Omental fat pad (tissue), 4 donors: ENCODE measurements around the gene HGFAC. TPM values are rescaled to one million over a fixed set of nuclear protein-coding genes. Genes with fewer than 3 reads are reported as not detected.

Experiments used
- ATAC-seq: fragments of 150-250 bp; one replicate; pipeline ENCODE4 v1.9.1; 2016; ENCODE audit warnings: mild to moderate bottlenecking, moderate library complexity; ENCODE audit not compliant: low FRiP score
- DNase-seq: peaks from one replicate; pipeline ENCODE4 v3.0.0-alpha.2; 2019; ENCODE audit warnings: low spot score
- CTCF ChIP-seq, 3 donors: fragments of 450-650 bp; IDR thresholded peaks; one replicate each; pipeline ENCODE4 v1.5.1; 2016 to 2017; ENCODE audit warnings: antibody characterized with exemption in 3 of 3, mild to moderate bottlenecking in 3 of 3, moderate library complexity in 2 of 3
- total RNA-seq, 4 donors: library from RNA; depleted of rRNA; stranded (reverse); fragments of >200 nt; gene quantifications; one replicate each; pipeline ENCODE4 v1.1.0, GENCODE V29; 2016

HGFAC gene
- total RNA-seq, 4 donors from 2014 or later, result not detected

GRCh38 chr4:3468804-3469203 lies 27.0 kb downstream of the HGFAC start:
- no peak for TF ChIP-seq CTCF (IDR thresholded peaks at IDR 0.05)
- ATAC-seq (no peak), DNase-seq (no peak)

GRCh38 chr4:3469386-3470243 lies 27.8 kb downstream of the HGFAC start:
- no peak for ATAC-seq
- no peak for TF ChIP-seq CTCF (IDR thresholded peaks at IDR 0.05)
- DNase-seq, result no peak

GRCh38 chr4:3470244-3471097 lies 28.7 kb downstream of the HGFAC start:
- no peak for DNase-seq
- TF ChIP-seq CTCF (IDR thresholded peaks at IDR 0.05), result no peak
- ATAC-seq, result no peak

- ATAC-seq, result no peak
- DNase-seq, result no peak
- TF ChIP-seq CTCF (IDR thresholded peaks at IDR 0.05), result no peak
Measured at GRCh38 chr4:3471098-3471760, 29.5 kb downstream of the HGFAC start.

- no peak for TF ChIP-seq CTCF (IDR thresholded peaks at IDR 0.05)
- no peak for ATAC-seq
Measured at GRCh38 chr4:3471886-3472285, 30.1 kb downstream of the HGFAC start.

GRCh38 chr4:3472411-3473141 lies 30.8 kb downstream of the HGFAC start:
- no peak for ATAC-seq
- no peak for DNase-seq
- no peak for TF ChIP-seq CTCF (IDR thresholded peaks at IDR 0.05)

More at GRCh38 chr4:3471886-3472285, 30.1 kb downstream of the HGFAC start:
- no peak for DNase-seq
